Osteoblast (primary cell): ENCODE data around the gene EEF1AKMT1. TPM values are rescaled to one million over a fixed set of nuclear protein-coding genes. Genes with fewer than 3 reads are reported as not detected.

ENCODE experiments used
- DNase-seq: peaks from one replicate; pipeline ENCODE4 v3.0.0; 2011; ENCODE audit warnings: low spot score, mixed read lengths; ENCODE audit not compliant: insufficient read length; ENCODE audit errors: missing footprints
- H2AFZ ChIP-seq: 2 replicates; pipeline ENCODE4 v1.6.0; 2011; ENCODE audit warnings: mild to moderate bottlenecking, low read length
- H3K27ac ChIP-seq: 2 replicates; pipeline ENCODE4 v1.5.1; 2011; ENCODE audit warnings: mild to moderate bottlenecking, low read depth, low read length, moderate library complexity
- H3K27me3 ChIP-seq: 2 replicates; pipeline ENCODE4 v1.6.0; 2012; ENCODE audit warnings: mild to moderate bottlenecking, control low read depth, inconsistent platforms, low read length, moderate library complexity; ENCODE audit not compliant: insufficient read depth
- H3K36me3 ChIP-seq: 2 replicates; pipeline ENCODE4 v1.5.1; 2011; ENCODE audit warnings: mild to moderate bottlenecking, low read length, control low read depth, moderate library complexity; ENCODE audit not compliant: insufficient read depth
- H3K4me1 ChIP-seq: 2 replicates; pipeline ENCODE4 v1.5.1; 2011; ENCODE audit warnings: mild to moderate bottlenecking, low read length, control low read depth, moderate library complexity; ENCODE audit not compliant: insufficient read depth
- H3K4me2 ChIP-seq: 2 replicates; pipeline ENCODE4 v1.6.0; 2011; ENCODE audit warnings: mild to moderate bottlenecking, low read length; ENCODE audit not compliant: insufficient read depth
- H3K4me3 ChIP-seq: fragments of 200-600 bp; sonication (generic); 3 replicates; pipeline ENCODE4 v1.5.1; 2012; ENCODE audit warnings: mild to moderate bottlenecking, low read length, inconsistent platforms; ENCODE audit not compliant: insufficient read depth
- H3K79me2 ChIP-seq: 2 replicates; pipeline ENCODE4 v1.6.0; 2012; ENCODE audit warnings: mild to moderate bottlenecking, low read length, control low read depth, inconsistent platforms; ENCODE audit not compliant: insufficient read depth
- H3K9me3 ChIP-seq: 2 replicates; pipeline ENCODE4 v1.5.1; 2011; ENCODE audit warnings: low read depth, low read length, control low read depth
- H4K20me1 ChIP-seq: 2 replicates; pipeline ENCODE4 v1.6.0; 2012; ENCODE audit warnings: mild to moderate bottlenecking, low read length, control low read depth; ENCODE audit not compliant: insufficient read depth
- CTCF ChIP-seq: IDR thresholded peaks from 2 replicates; pipeline ENCODE4 v1.5.1; 2011; ENCODE audit warnings: mild to moderate bottlenecking, low read depth, low read length, moderate library complexity; ENCODE audit errors: extremely low read depth
- total RNA-seq: library from RNA; depleted of rRNA; stranded (reverse); fragments of >200 nt; gene quantifications from 2 replicates; pipeline ENCODE4 v1.2.3, GENCODE V29; 2012

Gene EEF1AKMT1
- total RNA-seq = 7.6 and 8.3 TPM in 2 replicates

GRCh38 chr13:20773194-20774080, at the start of gene EEF1AKMT1:
Gene EEF1AKMT1, minus strand, starts transcription at chr13:20773961. Its CDS starts 16,363 bp downstream, at chr13:20757598.
- Histone ChIP-seq H4K20me1 (no peaks in the 10 kb centered on the region), H3K79me2 (peaks cover 20% of the 10 kb centered on the region), H3K9me3 (no peaks in the 10 kb centered on the region), H3K36me3 (peaks cover 12% of the 10 kb centered on the region), H2AFZ (peak within 1 kb of the TSS; percentile 92), H3K4me2 (peak within 1 kb of the TSS; percentile 77), H3K27ac (peak within 1 kb of the TSS; percentile 96), H3K27me3 (no peaks in the 10 kb centered on the region), H3K4me1 (peaks cover 10% of the 10 kb centered on the region), H3K4me3 (peak within 1 kb of the TSS; percentile 88)
- no peak for TF ChIP-seq CTCF
- DNase-seq = peak; percentile 95

GRCh38 chr13:20823071-20823470, 49.3 kb upstream of the EEF1AKMT1 start:
- peaks cover 35% of the 10 kb centered on the region for H3K4me1 ChIP-seq
- no peak for TF ChIP-seq CTCF
- H3K4me3 ChIP-seq = no peak overlapping the region
- no peaks in the 10 kb centered on the region for H4K20me1 ChIP-seq
- no peaks in the 10 kb centered on the region for H3K9me3 ChIP-seq
- H2AFZ ChIP-seq = no peak overlapping the region
- no peak overlapping the region for H3K4me2 ChIP-seq
- H3K79me2 ChIP-seq = peaks cover under 1% of the 10 kb centered on the region
- H3K27me3 ChIP-seq = no peaks in the 10 kb centered on the region
- H3K36me3 ChIP-seq = peaks cover 5% of the 10 kb centered on the region
- H3K27ac ChIP-seq = no peak overlapping the region
- no peak for DNase-seq

GRCh38 chr13:20822406-20822805, 48.6 kb upstream of the EEF1AKMT1 start:
- Histone ChIP-seq H3K27ac (no peak overlapping the region), H3K27me3 (no peaks in the 10 kb centered on the region), H3K36me3 (peaks cover 5% of the 10 kb centered on the region), H3K4me2 (no peak overlapping the region), H3K9me3 (no peaks in the 10 kb centered on the region), H4K20me1 (no peaks in the 10 kb centered on the region), H3K4me1 (peaks cover 28% of the 10 kb centered on the region), H3K4me3 (no peak overlapping the region), H2AFZ (no peak overlapping the region), H3K79me2 (no peaks in the 10 kb centered on the region)
- TF ChIP-seq CTCF = no peak
- DNase-seq = no peak

GRCh38 chr13:20819715-20820114, 46.0 kb upstream of the EEF1AKMT1 start:
- H3K79me2 ChIP-seq = no peaks in the 10 kb centered on the region
- H4K20me1 ChIP-seq = peaks cover 3% of the 10 kb centered on the region
- DNase-seq = no peak
- H3K27ac ChIP-seq = no peak overlapping the region
- TF ChIP-seq CTCF = no peak
- no peak overlapping the region for H3K4me3 ChIP-seq
- H2AFZ ChIP-seq = no peak overlapping the region
- peaks cover 11% of the 10 kb centered on the region for H3K4me1 ChIP-seq
- H3K9me3 ChIP-seq = no peaks in the 10 kb centered on the region
- H3K36me3 ChIP-seq = peaks cover 5% of the 10 kb centered on the region
- H3K27me3 ChIP-seq = no peaks in the 10 kb centered on the region
- no peak overlapping the region for H3K4me2 ChIP-seq
